ENCODE measurements around the gene RTN4RL1. TPM values are rescaled to one million over a fixed set of nuclear protein-coding genes. Genes with fewer than 3 reads are reported as not detected.

RTN4RL1 gene
- total RNA-seq, 4 donors from 2014 or later: 4.2 to 11.9 (median 9.8) TPM

DNA sequence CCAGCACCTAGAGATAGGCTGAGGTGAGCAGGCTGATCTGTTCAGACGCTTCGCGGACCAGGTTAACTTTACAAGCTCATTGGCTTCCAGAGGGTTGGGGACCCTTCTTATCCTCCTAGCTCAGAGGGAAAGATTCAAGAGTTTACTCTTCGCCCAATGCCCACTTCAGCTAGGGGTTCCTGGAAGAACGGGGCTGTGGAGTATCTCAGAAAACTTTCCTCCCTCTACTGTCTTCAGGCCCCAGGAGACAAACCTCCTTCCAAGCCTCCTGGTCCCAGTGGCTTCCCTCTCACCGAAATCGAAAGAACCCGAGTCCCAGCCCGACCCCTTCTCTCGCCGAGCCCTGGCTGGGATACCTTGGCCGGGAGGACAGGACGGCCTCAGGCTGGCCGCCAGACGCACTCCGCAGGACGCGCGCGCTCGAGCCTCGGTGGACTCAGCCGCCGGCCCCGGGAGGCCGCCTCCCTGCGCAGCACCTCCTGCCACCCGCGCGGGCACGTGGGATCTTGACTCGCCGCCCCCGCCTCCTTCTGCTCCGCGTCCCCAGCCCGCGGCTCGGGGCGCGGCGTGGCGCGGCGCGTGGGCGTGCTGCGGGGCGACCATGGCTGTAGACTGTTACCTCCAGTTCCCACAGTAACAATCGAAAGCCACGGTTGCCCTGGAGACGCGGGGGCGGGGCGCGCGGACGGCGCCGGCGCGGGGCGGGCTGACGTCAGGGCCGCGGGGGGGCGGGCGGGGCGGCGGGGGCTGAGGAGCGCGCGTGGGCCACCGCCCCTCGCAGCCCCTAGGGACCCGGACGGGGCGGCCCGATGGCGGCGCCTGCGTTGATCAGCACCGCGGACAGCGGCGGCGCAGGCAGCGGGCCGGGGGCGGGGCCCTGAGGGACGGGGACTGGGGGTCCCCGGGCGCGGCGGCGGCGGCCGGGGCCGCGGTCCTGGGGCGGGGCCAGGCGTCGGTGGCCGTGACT lies 24.5 kb upstream of the RTN4RL1 start:
- no peak for TF ChIP-seq CTCF (IDR thresholded peaks at IDR 0.05; ENCODE audit: low read depth)

DNA sequence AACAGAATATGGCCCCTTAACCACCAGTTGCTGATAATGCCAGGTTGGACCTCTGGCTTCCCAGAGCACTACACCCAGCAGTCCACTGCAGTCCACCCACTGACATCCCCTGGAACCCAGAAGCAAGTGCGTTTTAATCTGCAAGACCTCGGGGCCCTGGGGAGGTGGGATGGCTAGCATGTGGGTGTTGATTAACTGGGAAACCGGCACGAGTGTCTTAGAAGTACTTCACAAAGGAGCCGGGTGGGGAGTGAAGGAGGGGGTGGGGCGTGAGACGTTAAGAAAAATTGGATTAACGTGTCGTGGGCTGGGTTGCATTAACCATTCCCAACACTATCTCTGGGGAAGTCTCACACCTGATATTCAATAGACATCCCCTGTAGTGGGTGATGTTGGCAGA lies 23.7 kb upstream of the RTN4RL1 start:
- TF ChIP-seq CTCF (IDR thresholded peaks at IDR 0.05; ENCODE audit: low read depth): no peak

DNA sequence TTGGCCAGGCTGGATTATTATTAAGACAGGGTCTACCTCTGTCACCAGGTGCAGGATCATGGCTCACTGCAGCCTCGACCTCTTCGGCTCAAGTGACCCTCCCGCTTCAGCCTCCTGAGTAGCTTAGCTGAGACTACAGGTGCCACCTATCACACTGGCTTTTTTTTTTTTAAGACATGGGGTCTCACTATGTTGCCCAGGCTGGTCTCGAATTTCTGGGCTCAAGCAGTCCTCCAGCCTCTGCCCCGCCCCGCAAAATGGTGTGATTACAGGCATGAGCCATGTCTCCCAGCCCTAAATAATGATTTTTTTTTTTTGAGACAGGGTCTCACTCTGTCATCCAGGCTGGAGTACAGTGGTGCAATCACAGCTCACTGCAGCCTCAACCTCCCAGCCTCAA lies 22.5 kb upstream of the RTN4RL1 start:
- TF ChIP-seq CTCF (IDR thresholded peaks at IDR 0.05; ENCODE audit: low read depth): no peak

DNA sequence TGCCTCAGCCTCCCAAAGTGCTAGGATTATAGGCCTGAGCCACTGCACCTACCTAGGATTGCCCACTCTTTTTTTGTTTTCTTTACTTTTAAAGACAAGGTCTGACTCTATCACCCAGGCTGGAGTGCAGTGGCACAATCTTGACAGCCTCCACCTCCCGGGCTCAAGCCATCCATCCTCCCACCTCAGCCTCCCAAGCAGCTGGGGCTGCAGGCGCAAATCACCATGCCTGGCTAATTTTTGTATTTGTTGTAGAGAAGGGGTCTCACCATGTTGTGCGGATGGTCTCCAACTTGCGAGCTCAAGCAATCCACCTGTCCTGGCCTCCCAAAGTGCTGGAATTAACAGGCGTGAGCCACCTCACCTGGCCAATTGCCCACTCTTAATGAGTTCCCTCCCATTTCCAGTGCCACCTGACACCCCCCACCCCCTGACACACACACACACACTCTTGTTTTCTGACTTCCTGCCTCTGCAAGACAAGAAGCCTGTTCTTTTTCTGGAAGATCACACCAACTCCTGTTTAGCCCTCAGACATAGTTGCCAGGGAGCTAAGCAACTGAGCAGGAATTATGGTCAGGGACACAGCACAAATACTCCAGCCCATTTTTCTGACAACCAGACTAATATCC lies 19.2 kb upstream of the RTN4RL1 start:
- TF ChIP-seq CTCF (IDR thresholded peaks at IDR 0.05; ENCODE audit: low read depth): no peak

DNA sequence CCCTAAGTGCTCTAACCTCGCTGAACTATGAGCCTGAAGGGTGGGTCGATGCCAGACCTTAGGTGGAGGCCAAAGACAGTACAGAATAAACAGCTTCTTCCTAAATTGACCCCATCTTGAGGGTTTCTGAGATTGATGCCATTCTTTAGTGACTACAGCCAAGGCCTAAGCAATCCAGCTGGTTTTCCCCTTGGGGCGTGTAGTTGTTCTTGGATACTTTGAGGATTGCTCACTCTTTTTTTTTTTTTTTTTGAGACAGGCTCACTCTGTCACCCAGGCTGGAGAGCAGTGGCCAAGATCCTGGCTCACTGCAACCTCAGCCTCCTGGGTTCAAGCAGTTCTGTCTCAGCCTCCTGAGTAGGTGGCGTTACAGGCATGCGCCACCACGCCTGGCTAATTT lies 18.7 kb upstream of the RTN4RL1 start:
- TF ChIP-seq CTCF (IDR thresholded peaks at IDR 0.05; ENCODE audit: low read depth): no peak

DNA sequence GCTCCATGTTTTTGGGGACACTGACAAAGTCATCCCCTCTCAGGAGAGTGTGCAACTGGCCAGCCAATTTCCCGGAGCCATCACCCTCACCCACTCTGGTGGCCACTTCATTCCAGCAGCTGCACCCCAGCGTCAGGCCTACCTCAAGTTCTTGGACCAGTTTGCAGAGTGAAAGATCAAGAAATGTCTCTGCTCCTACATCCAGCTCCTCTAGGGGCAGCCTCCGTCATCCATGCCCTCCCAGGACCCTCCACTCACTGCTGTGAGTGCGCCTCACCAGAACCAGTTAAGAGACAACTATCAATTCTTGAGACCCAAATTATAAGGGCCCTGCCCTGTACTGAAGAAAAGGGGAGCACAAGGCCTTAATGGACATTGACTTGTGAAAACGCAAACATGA lies 17.8 kb upstream of the RTN4RL1 start:
- no peak for TF ChIP-seq CTCF (IDR thresholded peaks at IDR 0.05; ENCODE audit: low read depth)

- no peak for TF ChIP-seq CTCF (IDR thresholded peaks at IDR 0.05; ENCODE audit: low read depth)
These were observed 17.3 kb upstream of the RTN4RL1 start for GRCh38 chr17:2042390-2042847.
